Measurements from ENCODE around the gene FHOD3.

GRCh38 chr18:36629138-36629530, 331.6 kb downstream of the FHOD3 start:
- TF ChIP-seq CTCF (IDR thresholded peaks at IDR 0.05; ENCODE audit: insufficient read depth, low read length) (no peak), REST (IDR thresholded peaks at IDR 0.05; ENCODE audit: insufficient replicate concordance, low read depth) (no peak), GABPA (IDR thresholded peaks at IDR 0.05; ENCODE audit: low read depth) (no peak)
